B cell (primary cell): ENCODE results near the gene SOX8. TPM values are rescaled to one million over a fixed set of nuclear protein-coding genes. Genes with fewer than 3 reads are reported as not detected.
A peak's percentile ranks its signal among the peaks of the same experiment; 100 is the strongest.

Experiments
- ATAC-seq: fragments of 200-7000 bp; cut with Tn5 transposase; one replicate; pipeline ENCODE4 v1.10.0; 2021; ENCODE audit warnings: low read depth, mild to moderate bottlenecking, moderate number of reproducible peaks, moderate library complexity
- CTCF ChIA-PET: fragments of 350-600 bp; sonication (Branson Sonifier 250); formaldehyde crosslinking; loops from one replicate; lab custom pipeline; 2021; ENCODE audit warnings: antibody characterized with exemption, inconsistent platforms; lab: Charles Lee
- POLR2A ChIA-PET: fragments of 350-600 bp; sonication (Branson Sonifier 250); formaldehyde crosslinking; loops from one replicate; lab custom pipeline; 2021; ENCODE audit warnings: antibody characterized with exemption; lab: Charles Lee
- DNase-seq: peaks from one replicate; pipeline ENCODE4 v3.0.0; 2013
- H2AFZ ChIP-seq: 2 replicates; pipeline ENCODE4 v1.6.1; 2012; ENCODE audit warnings: mild to moderate bottlenecking, low read depth, low read length; ENCODE audit not compliant: insufficient read depth, poor library complexity, severe bottlenecking
- H3K27ac ChIP-seq, 2 donors: 1 replicate in 1 of 2; 2 replicates in 1 of 2; pipeline ENCODE4 v1.5.1; 2012 to 2013; ENCODE audit warnings: low read length in 2 of 2, mild to moderate bottlenecking in 2 of 2, moderate library complexity in 1 of 2
- H3K27me3 ChIP-seq, 4 experiments: fragments of 200-600 bp in 1 of 4; sonication (generic) in 1 of 4; replicated peaks in 1 of 4; 1 replicate in 2 of 4; 2 replicates in 2 of 4; pipeline versions ENCODE4 v1.6.1 to v1.7.0; 2013 to 2016; ENCODE audit warnings: low read length in 3 of 4, mild to moderate bottlenecking in 2 of 4, mixed read lengths in 1 of 4, moderate library complexity in 1 of 4; ENCODE audit not compliant: insufficient read depth in 4 of 4, control insufficient read depth in 3 of 4; ENCODE audit errors: control extremely low read depth in 1 of 4
- H3K36me3 ChIP-seq, 2 experiments: replicated peaks in 1 of 2; 1 replicate in 1 of 2; 2 replicates in 1 of 2; pipeline versions ENCODE4 v1.6.1 to v1.7.1; 2013; ENCODE audit warnings: low read length in 1 of 2; ENCODE audit not compliant: insufficient read depth in 2 of 2, control insufficient read depth in 1 of 2; ENCODE audit errors: control extremely low read depth in 1 of 2, extremely low read depth in 1 of 2
- H3K4me1 ChIP-seq, 2 donors: fragments of 200-600 bp in 1 of 2; sonication (generic) in 1 of 2; 1 replicate in 1 of 2; 2 replicates in 1 of 2; pipeline versions ENCODE4 v1.5.1 to v1.6.1; 2013 to 2017; ENCODE audit warnings: low read length in 2 of 2; ENCODE audit not compliant: control insufficient read depth in 2 of 2, insufficient read depth in 2 of 2
- H3K4me2 ChIP-seq: replicated peaks from 2 replicates; pipeline ENCODE3; 2012; ENCODE audit warnings: mild to moderate bottlenecking, low read depth, low read length; ENCODE audit not compliant: poor library complexity, severe bottlenecking
- H3K4me3 ChIP-seq, 5 experiments: fragments of 200-600 bp in 1 of 5; sonication (generic) in 1 of 5; 1 replicate in 3 of 5; 2 replicates in 2 of 5; pipeline versions ENCODE4 v1.5.1 to v1.7.0; 2011 to 2016; ENCODE audit warnings: low read length in 4 of 5, mild to moderate bottlenecking in 4 of 5, low read depth in 2 of 5, control low read depth in 1 of 5, moderate library complexity in 1 of 5; ENCODE audit not compliant: insufficient read depth in 1 of 5; ENCODE audit errors: control extremely low read depth in 1 of 5, extremely low read depth in 1 of 5
- H3K79me2 ChIP-seq: fragments of 200-600 bp; sonication (generic); one replicate; pipeline ENCODE4 v1.6.0; 2016; ENCODE audit warnings: low read length; ENCODE audit not compliant: control insufficient read depth, insufficient read depth
- H3K9ac ChIP-seq: fragments of 200-600 bp; sonication (generic); 2 replicates; pipeline ENCODE4 v1.6.1; 2017; ENCODE audit warnings: mild to moderate bottlenecking, low read length, moderate library complexity
- H3K9me3 ChIP-seq, 3 donors: one replicate each; pipeline versions ENCODE4 v1.6.1 to v1.7.1; 2013; ENCODE audit warnings: low read length in 2 of 3; ENCODE audit not compliant: control insufficient read depth in 2 of 3, insufficient read depth in 1 of 3; ENCODE audit errors: control extremely low read depth in 1 of 3
- H4K20me1 ChIP-seq: 2 replicates; pipeline ENCODE4 v1.6.0; 2012; ENCODE audit warnings: mild to moderate bottlenecking, low read length; ENCODE audit not compliant: insufficient read depth, control insufficient read depth, poor library complexity, severe bottlenecking
- H3K27ac Mint-ChIP-seq: one replicate; pipeline ENCODE4 v1.8.0; 2021; ENCODE audit warnings: mixed read lengths
- H3K27me3 Mint-ChIP-seq: one replicate; pipeline ENCODE4 v1.8.0; 2021; ENCODE audit warnings: mixed read lengths
- H3K4me1 Mint-ChIP-seq: one replicate; pipeline ENCODE4 v1.8.0; 2021; ENCODE audit warnings: mixed read lengths
- H3K4me3 Mint-ChIP-seq: one replicate; pipeline ENCODE4 v1.8.0; 2021; ENCODE audit warnings: mixed read lengths
- H3K9me3 Mint-ChIP-seq: one replicate; pipeline ENCODE4 v1.8.0; 2022; ENCODE audit warnings: mixed read lengths; ENCODE audit not compliant: insufficient read depth
- CTCF ChIP-seq: fragments of 200-600 bp; IDR thresholded peaks from one replicate; pipeline ENCODE4 v1.8.0; 2022; ENCODE audit warnings: antibody characterized with exemption, mild to moderate bottlenecking
- EZH2 ChIP-seq: IDR thresholded peaks from 2 replicates; pipeline ENCODE4 v1.6.1; 2012; ENCODE audit warnings: borderline replicate concordance, low read depth, mild to moderate bottlenecking, moderate library complexity, low read length; ENCODE audit not compliant: insufficient read depth, poor library complexity, severe bottlenecking
- WGBS: methylation state at CpG from one replicate; pipeline ENCODE4 v1.1.5; 2013; ENCODE audit warnings: missing lambda C conversion rate; ENCODE audit not compliant: insufficient coverage; 5-methylcytosine and 5-hydroxymethylcytosine counted together
- intact Hi-C: fragments of 100-400 bp; cut with micrococcal nuclease; formaldehyde crosslinking; loops from one replicate; pipeline ENCODE4 v1.10.0; 2022
- polyA plus RNA-seq: library from polyadenylated mRNA; depleted of rRNA; stranded (reverse); fragments of >200 nt; gene quantifications from 2 replicates; pipeline ENCODE4 v1.2.3, GENCODE V29; 2012
- total RNA-seq, 2 donors: library from RNA; stranded (reverse); fragments of 120-200 nt in 1 of 2; gene quantifications; 1 replicate in 1 of 2; 2 replicates in 1 of 2; pipeline versions ENCODE4 v1.2.3 to v1.2.4, GENCODE V29; 2013 to 2022

The SOX8 gene
- total and polyA plus RNA-seq, 2 donors (not counting 1 experiment from before 2014, with no cell fraction given) = 0.03 to 1.2 TPM

GRCh38 chr16:980595-980854 is 1.0 kb upstream of the SOX8 start:
- Histone ChIP-seq H3K36me3 (no peaks in the 10 kb centered on the region), H3K27ac (no peak overlapping the region), H3K27me3 (peaks cover 0 to 56% (median 16%) of the 10 kb centered on the region in 4 experiments), H3K4me3 (peak overlapping the region in 3 of 5 experiments; percentile 50 to 59 (median 53)), H3K4me1 (peaks cover 15 to 22% of the 10 kb centered on the region in 2 donors), H2AFZ (peak overlapping the region; percentile 28), H3K79me2 (no peaks in the 10 kb centered on the region), H3K9me3 (peaks cover 0 to 11% (median 0%) of the 10 kb centered on the region in 3 donors), H3K4me2 (peak overlapping the region; percentile 97), H3K9ac (peak overlapping the region; percentile 58), H4K20me1 (no peaks in the 10 kb centered on the region)
- WGBS = 3% methylated on average over 31 of the region's 31 CpGs
- peak; percentile 13 for ATAC-seq
- DNase-seq = no peak
- Mint-ChIP-seq H3K4me3 (no peak overlapping the region), H3K9me3 (no peaks in the 10 kb centered on the region), H3K27ac (no peak overlapping the region), H3K27me3 (peaks cover 13% of the 10 kb centered on the region), H3K4me1 (no peaks in the 10 kb centered on the region)
- POLR2A ChIA-PET = interaction anchor here (1.5 kb wide), 1 partner anchor 9 kb away, joined by 9 read pairs; no protein-coding TSS in a partner anchor
- CTCF ChIA-PET = no interaction called here
- TF ChIP-seq EZH2 (no peak), CTCF (no peak)
- intact Hi-C loops = loop anchor here (1.0 kb wide), 1 partner anchor 9 kb away; no protein-coding TSS in a partner anchor

GRCh38 chr16:982145-983043 is 824 bp downstream of the SOX8 start:
- Histone ChIP-seq H4K20me1 (no peaks in the 10 kb centered on the region), H3K36me3 (no peaks in the 10 kb centered on the region), H3K4me2 (peak overlapping the region; percentile 97), H3K9me3 (peaks cover 0 to 8% (median 0%) of the 10 kb centered on the region in 3 donors), H3K79me2 (no peaks in the 10 kb centered on the region), H3K9ac (peak overlapping the region; percentile 35), H2AFZ (no peak overlapping the region), H3K27me3 (peaks cover 0 to 54% (median 16%) of the 10 kb centered on the region in 4 experiments), H3K4me1 (peaks cover 15 to 22% of the 10 kb centered on the region in 2 donors), H3K4me3 (peak overlapping the region in 3 of 5 experiments; percentile 11 to 33 (median 26)), H3K27ac (no peak overlapping the region)
- ChIA-PET CTCF (no interaction called here), POLR2A (no interaction called here)
- Mint-ChIP-seq H3K27me3 (peaks cover 13% of the 10 kb centered on the region), H3K4me1 (no peaks in the 10 kb centered on the region), H3K4me3 (peak overlapping the region; percentile 61), H3K27ac (no peak overlapping the region), H3K9me3 (no peaks in the 10 kb centered on the region)
- WGBS = 16% methylated on average over 71 of the region's 76 CpGs
- TF ChIP-seq CTCF (no peak), EZH2 (peak; percentile 68)
- DNase-seq (peak; percentile 56), ATAC-seq (no peak)
- intact Hi-C loops = no loop called here
